Colon (tissue), 2 donors: ENCODE measurements around the gene STUM.
"Not testable (repeated sequence)": the region's sequence is repeated elsewhere in the genome, so short reads cannot be mapped to it uniquely, and the experiment has no call there.

ENCODE experiments used
- FAIRE-seq: peaks from 2 replicates; lab custom pipeline; 2012; peaks lifted over from hg19 to GRCh38; lab: Jason Lieb, UNC
- donor health status: control.
- donor health status: control.

STUM gene

GRCh38 chr1:226627050-226627755 is 78.6 kb downstream of the STUM start:
- no peak for FAIRE-seq

- no peak for FAIRE-seq
Observed at GRCh38 chr1:226627924-226628611, 79.5 kb downstream of the STUM start.

GRCh38 chr1:226628612-226629155 is 80.1 kb downstream of the STUM start:
- no peak for FAIRE-seq

GRCh38 chr1:226629210-226629895 is 80.8 kb downstream of the STUM start:
- FAIRE-seq = no peak

GRCh38 chr1:226629896-226630550 is 81.5 kb downstream of the STUM start:
- FAIRE-seq = no peak

GRCh38 chr1:226630592-226630991 is 82.0 kb downstream of the STUM start:
- FAIRE-seq = no peak

GRCh38 chr1:226631229-226632000 is 82.9 kb downstream of the STUM start:
- no peak for FAIRE-seq

GRCh38 chr1:226632169-226632879 is 83.8 kb downstream of the STUM start:
- FAIRE-seq = no peak

- no peak for FAIRE-seq
Observed at GRCh38 chr1:226632922-226633351, 84.4 kb downstream of the STUM start.

- no peak for FAIRE-seq
Observed at GRCh38 chr1:226633541-226634165, 85.1 kb downstream of the STUM start.

GRCh38 chr1:226634166-226634588 is 85.6 kb downstream of the STUM start:
- FAIRE-seq = no peak

GRCh38 chr1:226634611-226635246 is 86.2 kb downstream of the STUM start:
- no peak for FAIRE-seq

- FAIRE-seq = no peak
Observed at GRCh38 chr1:226635456-226635941, 86.9 kb downstream of the STUM start.

GRCh38 chr1:226636847-226637096 is 88.2 kb downstream of the STUM start:
- FAIRE-seq = no peak

- no peak for FAIRE-seq
Observed at GRCh38 chr1:226637147-226637935, 88.8 kb downstream of the STUM start.

- FAIRE-seq = no peak
Observed at GRCh38 chr1:226638001-226638601, 89.5 kb downstream of the STUM start.

- FAIRE-seq = no peak
Observed at GRCh38 chr1:226638608-226639007, 90.0 kb downstream of the STUM start.

- FAIRE-seq = not testable (repeated sequence)
Observed at GRCh38 chr1:226639206-226639605, 90.6 kb downstream of the STUM start.

- FAIRE-seq = no peak
Observed at GRCh38 chr1:226639631-226640061, 91.1 kb downstream of the STUM start.
